SK-N-SH (cell line): ENCODE data around the gene PPP2R1B. TPM values are rescaled to one million over a fixed set of nuclear protein-coding genes. Genes with fewer than 3 reads are reported as not detected.

ENCODE experiments used
- CTCF ChIA-PET: fragments of 300-600, 350-600 bp; formaldehyde crosslinking; extraction: SDS; loops from one replicate; lab custom pipeline; 2021; lab: Yijun Ruan, JAX
- POLR2A ChIA-PET: fragments of 350-600 bp; sonication (Branson Sonifier 250); formaldehyde crosslinking; extraction: SDS; loops from one replicate; lab custom pipeline; 2020; ENCODE audit warnings: antibody characterized with exemption, inconsistent platforms; lab: Yijun Ruan, JAX
- DNase-seq: peaks from one replicate; pipeline ENCODE4 v3.0.0; 2012
- H2AFZ ChIP-seq: fragments of 200-600 bp; sonication (generic); 2 replicates; pipeline ENCODE4 v1.8.1; 2016; ENCODE audit warnings: antibody characterized with exemption, mild to moderate bottlenecking, low read depth
- H3F3A ChIP-seq: fragments of 200-600 bp; sonication (generic); replicated peaks from 2 replicates; pipeline ENCODE3; 2016; ENCODE audit warnings: antibody characterized with exemption, mild to moderate bottlenecking; ENCODE audit not compliant: insufficient read depth
- H3K27ac ChIP-seq, 2 experiments: fragments of 200-500 bp in 1 of 2; fragments of 200-600 bp in 1 of 2; sonication (Bioruptor generic) in 1 of 2; sonication (generic), shearing (Covaris generic) in 1 of 2; 2 replicates each; pipeline versions ENCODE4 v1.5.1 to v1.6.1; 2014 to 2016; ENCODE audit warnings: low read depth in 2 of 2, inconsistent platforms in 1 of 2, low read length in 1 of 2, mild to moderate bottlenecking in 1 of 2, mixed read lengths in 1 of 2
- H3K27me3 ChIP-seq: fragments of 200-600 bp; sonication (generic), shearing (Covaris generic); 2 replicates; pipeline ENCODE4 v1.6.1; 2016; ENCODE audit warnings: mixed run types; ENCODE audit not compliant: insufficient read depth
- H3K36me3 ChIP-seq, 2 experiments: fragments of 200-500 bp in 1 of 2; fragments of 200-600 bp in 1 of 2; sonication (Bioruptor generic) in 1 of 2; sonication (generic) in 1 of 2; replicated peaks in 1 of 2; 2 replicates each; pipeline versions ENCODE3 to v1.5.1; 2014 to 2016; ENCODE audit warnings: low read length in 1 of 2, mild to moderate bottlenecking in 1 of 2; ENCODE audit not compliant: insufficient read depth in 2 of 2, control insufficient read depth in 1 of 2
- H3K4me1 ChIP-seq, 2 experiments: fragments of 200-500 bp in 1 of 2; fragments of 200-600 bp in 1 of 2; sonication (Bioruptor generic) in 1 of 2; sonication (generic), shearing (Covaris generic) in 1 of 2; 2 replicates each; pipeline versions ENCODE4 v1.5.1 to v1.6.1; 2014 to 2016; ENCODE audit warnings: low read depth in 1 of 2, low read length in 1 of 2, mixed run types in 1 of 2; ENCODE audit not compliant: insufficient read depth in 2 of 2, control insufficient read depth in 1 of 2
- H3K4me2 ChIP-seq: fragments of 200-600 bp; sonication (generic), shearing (Covaris generic); 2 replicates; pipeline ENCODE4 v1.6.1; 2017; ENCODE audit warnings: mixed run types
- H3K4me3 ChIP-seq, 2 experiments: fragments of 200-500 bp in 1 of 2; fragments of 200-600 bp in 1 of 2; sonication (Bioruptor generic) in 1 of 2; sonication (generic), shearing (Covaris generic) in 1 of 2; 2 replicates each; pipeline versions ENCODE4 v1.5.1 to v1.8.1; 2014 to 2016; ENCODE audit warnings: low read depth in 2 of 2, inconsistent platforms in 1 of 2, low read length in 1 of 2, mild to moderate bottlenecking in 1 of 2, mixed read lengths in 1 of 2, moderate library complexity in 1 of 2
- H3K79me2 ChIP-seq: fragments of 200-600 bp; sonication (generic); 2 replicates; pipeline ENCODE4 v1.8.1; 2017; ENCODE audit warnings: mild to moderate bottlenecking; ENCODE audit not compliant: insufficient read depth
- H3K9ac ChIP-seq: fragments of 200-600 bp; sonication (generic); 2 replicates; pipeline ENCODE4 v1.6.1; 2017; ENCODE audit warnings: mixed run types
- H3K9me2 ChIP-seq: fragments of 200-600 bp; sonication (generic); 2 replicates; pipeline ENCODE4 v1.6.1; 2017; ENCODE audit warnings: mixed run types
- H3K9me3 ChIP-seq: fragments of 200-600 bp; sonication (generic); 2 replicates; pipeline ENCODE4 v1.6.1; 2017; ENCODE audit warnings: mixed run types, mild to moderate bottlenecking, moderate library complexity
- H4K20me1 ChIP-seq: fragments of 200-600 bp; sonication (generic); 2 replicates; pipeline ENCODE4 v1.6.1; 2017; ENCODE audit warnings: mild to moderate bottlenecking, mixed run types; ENCODE audit not compliant: insufficient read depth
- CTCF ChIP-seq: fragments of 200-600 bp; sonication (generic); IDR thresholded peaks from 2 replicates; pipeline ENCODE4 v1.6.1; 2017; ENCODE audit warnings: antibody characterized with exemption, mild to moderate bottlenecking, moderate library complexity
- EZH2phosphoT487 ChIP-seq: fragments of 200-600 bp; sonication (generic); IDR thresholded peaks from 2 replicates; pipeline ENCODE4 v1.6.1; 2017; ENCODE audit warnings: low read depth, mixed run types, mild to moderate bottlenecking, antibody characterized with exemption, moderate library complexity, borderline replicate concordance
- FOXJ3 ChIP-seq: sonication (generic); formaldehyde crosslinking; IDR thresholded peaks from 2 replicates; pipeline ENCODE4 v1.5.1; 2020; ENCODE audit warnings: mild to moderate bottlenecking, missing genetic modification reagents
- GABPA ChIP-seq: IDR thresholded peaks from 2 replicates; pipeline ENCODE4 v1.4.0; 2012; ENCODE audit warnings: low read depth, mild to moderate bottlenecking
- GATA2 ChIP-seq: sonication (generic); formaldehyde crosslinking; IDR thresholded peaks from 2 replicates; pipeline ENCODE4 v1.5.0; 2020; ENCODE audit warnings: mild to moderate bottlenecking, missing genetic modification reagents
- MAX ChIP-seq: IDR thresholded peaks from 2 replicates; pipeline ENCODE4 v1.4.0; 2012; ENCODE audit warnings: low read depth
- MEF2A ChIP-seq: IDR thresholded peaks from 2 replicates; pipeline ENCODE4 v1.4.0; 2012; ENCODE audit warnings: low read depth, borderline replicate concordance
- PBX3 ChIP-seq: IDR thresholded peaks from 2 replicates; pipeline ENCODE4; 2012
- POLR2AphosphoS5 ChIP-seq: IDR thresholded peaks from 2 replicates; pipeline ENCODE4 v1.6.1; 2012; ENCODE audit warnings: low read depth, low read length
- RAD21 ChIP-seq: IDR thresholded peaks from 2 replicates; pipeline ENCODE4 v1.6.1; 2012; ENCODE audit warnings: mild to moderate bottlenecking, low read length
- RXRA ChIP-seq: IDR thresholded peaks from 2 replicates; pipeline ENCODE4 v1.4.0; 2012; ENCODE audit warnings: low read depth, mild to moderate bottlenecking, borderline replicate concordance
- SMC3 ChIP-seq: IDR thresholded peaks from 2 replicates; pipeline ENCODE4 v1.6.1; 2012; ENCODE audit warnings: low read depth, low read length, improper control_type of control experiment
- TAF1 ChIP-seq: IDR thresholded peaks from 2 replicates; pipeline ENCODE4 v1.6.1; 2012; ENCODE audit warnings: low read depth, mild to moderate bottlenecking, low read length, moderate library complexity, borderline replicate concordance
- USF1 ChIP-seq: IDR thresholded peaks from 2 replicates; pipeline ENCODE4 v1.4.0; 2012; ENCODE audit warnings: low read depth, borderline replicate concordance
- YY1 ChIP-seq: IDR thresholded peaks from 2 replicates; pipeline ENCODE4 v1.4.0; 2012; ENCODE audit warnings: low read depth, mild to moderate bottlenecking
- WGBS: methylation state at CpG from one replicate; pipeline ENCODE4 v1.1.6; 2017; ENCODE audit warnings: low lambda C conversion rate; 5-methylcytosine and 5-hydroxymethylcytosine counted together
- polyA plus RNA-seq, 3 experiments: library from polyadenylated mRNA; depleted of rRNA; stranded (reverse); fragments of >200 nt; gene quantifications; 2 replicates each; pipeline ENCODE4 v1.2.3, GENCODE V29; 2012
- TF ChIP-seq, protein P1 (sequence below): IDR thresholded peaks from 2 replicates; pipeline ENCODE4 v1.6.1; 2012; ENCODE audit warnings: mild to moderate bottlenecking, low read depth, low read length, moderate library complexity

The PPP2R1B gene
- polyA plus RNA-seq, 1 of the 3 experiments (the other 2 are of a cell fraction), result 25.9 TPM

DNA sequence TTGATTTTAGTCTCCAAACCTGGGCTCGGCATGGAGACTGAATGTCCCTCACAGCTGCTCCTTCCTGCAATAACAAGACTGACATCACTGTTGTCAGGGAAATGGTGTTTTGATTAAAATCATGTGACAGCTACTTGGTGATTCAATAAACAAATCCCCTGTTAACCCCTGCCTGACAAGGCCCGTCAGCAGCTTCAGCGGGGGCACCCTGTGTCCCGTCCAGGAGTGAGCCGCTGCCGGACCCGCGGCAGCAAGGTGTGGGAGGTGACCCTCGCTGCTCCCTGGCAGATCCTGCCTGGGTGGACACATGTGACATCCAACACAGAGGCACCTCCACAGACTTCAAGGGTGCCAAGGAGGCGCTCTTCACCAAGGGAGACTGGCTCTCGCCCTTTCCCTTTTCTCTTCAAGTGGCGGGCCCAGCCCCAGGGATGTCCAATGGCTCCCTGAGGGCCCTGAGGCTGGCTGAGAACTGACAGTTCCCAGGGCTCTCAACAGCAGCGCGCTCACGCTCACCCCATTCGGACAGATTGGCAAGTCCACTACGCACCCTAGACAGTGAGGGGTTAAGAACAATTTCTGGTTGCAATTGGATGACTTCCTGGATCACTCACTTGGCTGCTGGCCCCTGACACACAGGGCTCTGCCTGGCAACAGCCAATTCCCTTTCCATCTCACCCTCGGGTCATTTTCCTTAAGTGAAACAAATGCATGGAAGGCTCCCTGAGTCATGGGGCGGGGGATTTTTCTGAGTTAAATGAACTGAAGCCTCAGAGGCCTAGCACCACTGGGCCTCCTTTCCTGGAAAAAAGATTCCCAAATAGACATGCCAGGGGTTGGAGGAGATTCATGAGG lies 30.7 kb downstream of the PPP2R1B start (continued):
- TF ChIP-seq, protein P1, sequence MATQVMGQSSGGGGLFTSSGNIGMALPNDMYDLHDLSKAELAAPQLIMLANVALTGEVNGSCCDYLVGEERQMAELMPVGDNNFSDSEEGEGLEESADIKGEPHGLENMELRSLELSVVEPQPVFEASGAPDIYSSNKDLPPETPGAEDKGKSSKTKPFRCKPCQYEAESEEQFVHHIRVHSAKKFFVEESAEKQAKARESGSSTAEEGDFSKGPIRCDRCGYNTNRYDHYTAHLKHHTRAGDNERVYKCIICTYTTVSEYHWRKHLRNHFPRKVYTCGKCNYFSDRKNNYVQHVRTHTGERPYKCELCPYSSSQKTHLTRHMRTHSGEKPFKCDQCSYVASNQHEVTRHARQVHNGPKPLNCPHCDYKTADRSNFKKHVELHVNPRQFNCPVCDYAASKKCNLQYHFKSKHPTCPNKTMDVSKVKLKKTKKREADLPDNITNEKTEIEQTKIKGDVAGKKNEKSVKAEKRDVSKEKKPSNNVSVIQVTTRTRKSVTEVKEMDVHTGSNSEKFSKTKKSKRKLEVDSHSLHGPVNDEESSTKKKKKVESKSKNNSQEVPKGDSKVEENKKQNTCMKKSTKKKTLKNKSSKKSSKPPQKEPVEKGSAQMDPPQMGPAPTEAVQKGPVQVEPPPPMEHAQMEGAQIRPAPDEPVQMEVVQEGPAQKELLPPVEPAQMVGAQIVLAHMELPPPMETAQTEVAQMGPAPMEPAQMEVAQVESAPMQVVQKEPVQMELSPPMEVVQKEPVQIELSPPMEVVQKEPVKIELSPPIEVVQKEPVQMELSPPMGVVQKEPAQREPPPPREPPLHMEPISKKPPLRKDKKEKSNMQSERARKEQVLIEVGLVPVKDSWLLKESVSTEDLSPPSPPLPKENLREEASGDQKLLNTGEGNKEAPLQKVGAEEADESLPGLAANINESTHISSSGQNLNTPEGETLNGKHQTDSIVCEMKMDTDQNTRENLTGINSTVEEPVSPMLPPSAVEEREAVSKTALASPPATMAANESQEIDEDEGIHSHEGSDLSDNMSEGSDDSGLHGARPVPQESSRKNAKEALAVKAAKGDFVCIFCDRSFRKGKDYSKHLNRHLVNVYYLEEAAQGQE, result no peak
- TF ChIP-seq GABPA (no peak), CTCF (peak; percentile 18; the same call in 1 of the 2 replicates), MAX (no peak; the same call in none of the 2 replicates), POLR2AphosphoS5 (peak; percentile 64; the same call in 1 of the 2 replicates), GATA2 (CRISPR knock-in tag) (no peak; the same call in 1 of the 2 replicates), PBX3 (peak; percentile 78), SMC3 (0 out of 2 replicates have a peak, but pooled peaks have one; percentile 6)
- TF ChIP-seq, all 33 proteins: peak for 21

- H3K4me3 ChIP-seq, result peak overlapping the region; percentile 22 to 39; a peak in 1 of 4 replicates
Observed at GRCh38 chr11:111734954-111735261, 31.3 kb downstream of the PPP2R1B start.

More at GRCh38 chr11:111734954-111735261, 31.3 kb downstream of the PPP2R1B start:
- no peaks in the 10 kb centered on the region for H3K27me3 ChIP-seq
- TF ChIP-seq YY1 (no peak), RAD21 (no peak), PBX3 (no peak), MEF2A (no peak), GATA2 (CRISPR knock-in tag) (no peak), RXRA (no peak), FOXJ3 (CRISPR knock-in tag) (no peak), EZH2phosphoT487 (no peak), TAF1 (no peak), USF1 (no peak), MAX (no peak), GABPA (no peak)
- H3K9ac ChIP-seq, result peak overlapping the region; percentile 79
- DNase-seq, result no peak
- no peaks in the 10 kb centered on the region for H4K20me1 ChIP-seq
- no peaks in the 10 kb centered on the region for H3K9me3 ChIP-seq
- 29% methylated on average over 6 of the region's 6 CpGs for WGBS
- H3K4me1 ChIP-seq, result peaks cover 42 to 74% of the 10 kb centered on the region in 2 experiments
- H3K4me2 ChIP-seq, result peak overlapping the region; percentile 82; the same call in 1 of the 2 replicates
- no peaks in the 10 kb centered on the region for H3K79me2 ChIP-seq
- peaks cover 31% of the 10 kb centered on the region for H3F3A ChIP-seq
- ChIA-PET POLR2A (interaction anchor here (0.8 to 1.8 kb wide), 4 partner anchors 11 to 32 kb away, joined by 3 to 6 read pairs (median 3); partner anchors contain the start of gene PPP2R1B), CTCF (interaction anchor here (0.9 to 2.6 kb wide), 5 partner anchors 16 to 132 kb away, joined by 3 to 12 read pairs (median 3); no protein-coding TSS in a partner anchor)
- H2AFZ ChIP-seq, result no peak overlapping the region
- H3K9me2 ChIP-seq, result no peaks in the 10 kb centered on the region
- H3K27ac ChIP-seq, result peak overlapping the region; percentile 98 to 99
- H3K36me3 ChIP-seq, result peaks cover 10 to 15% of the 10 kb centered on the region in 2 experiments
